NCI-H1930 (cell line): ENCODE results near the gene C3orf70.

Source experiments
- DNase-seq, 2 experiments: peaks; one replicate each; lab custom pipeline; 2025; lab: John Stamatoyannopoulos, UW

C3orf70 gene

DNA sequence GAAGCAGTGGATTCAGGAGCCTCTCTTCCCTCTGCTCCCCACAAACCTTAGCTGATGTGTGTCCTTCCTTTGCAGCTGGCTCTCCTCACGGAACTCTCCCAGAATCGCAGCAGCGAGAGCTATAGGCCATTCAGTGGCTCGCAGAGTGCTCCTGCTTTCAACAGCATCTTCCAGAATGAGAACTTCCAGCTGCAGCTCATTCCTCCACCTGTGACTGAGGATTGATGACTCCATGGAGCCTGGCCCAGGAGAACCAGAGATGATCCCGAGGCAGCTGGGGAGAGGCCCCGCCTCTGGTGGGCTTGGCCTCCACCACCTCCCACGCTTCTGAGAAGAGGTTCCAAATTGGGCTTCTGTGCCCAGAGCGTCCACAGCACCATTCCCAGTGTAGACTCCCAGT, 101.1 kb downstream of the C3orf70 start:
- DNase-seq: no peak

DNA sequence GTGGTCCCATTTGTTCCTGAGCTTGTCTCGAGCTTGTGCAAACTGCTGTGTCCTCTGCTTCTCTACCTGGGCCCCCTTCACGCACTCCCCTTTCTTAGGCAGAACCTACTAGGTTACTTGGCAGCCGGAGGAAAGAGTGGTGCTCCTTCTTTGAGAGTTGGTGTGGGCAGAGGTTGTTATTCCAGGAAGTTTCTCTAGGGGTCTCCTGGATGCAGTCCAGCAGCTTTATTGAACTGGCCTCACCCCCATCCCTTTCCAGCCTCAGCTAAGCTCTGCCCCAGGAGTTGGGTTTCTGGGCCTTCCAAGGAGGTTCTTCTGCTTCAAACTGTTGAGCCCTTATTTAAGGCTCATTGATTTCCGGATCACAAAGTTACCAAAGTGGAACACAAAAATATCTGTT, 103.2 kb downstream of the C3orf70 start:
- DNase-seq: no peak

DNA sequence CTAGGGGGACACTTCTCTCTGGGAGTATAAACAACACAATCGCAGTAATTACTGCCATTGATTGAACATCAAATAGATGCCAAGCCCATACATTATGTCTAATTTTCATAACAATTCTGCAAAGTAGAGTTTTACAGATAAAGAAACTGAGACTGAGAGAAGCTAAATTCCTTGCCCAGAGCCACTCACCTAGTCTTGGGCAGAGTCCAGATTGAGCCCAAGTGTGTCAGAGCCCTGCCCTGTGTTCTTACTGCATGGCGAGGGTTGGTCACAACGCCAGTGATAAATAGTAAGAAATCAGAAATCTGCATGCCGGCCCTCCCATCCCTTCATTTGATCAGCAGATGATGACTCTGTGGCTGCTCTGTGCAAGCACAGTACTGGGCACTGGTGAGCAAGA, 106.3 kb downstream of the C3orf70 start:
- DNase-seq: no peak

DNA sequence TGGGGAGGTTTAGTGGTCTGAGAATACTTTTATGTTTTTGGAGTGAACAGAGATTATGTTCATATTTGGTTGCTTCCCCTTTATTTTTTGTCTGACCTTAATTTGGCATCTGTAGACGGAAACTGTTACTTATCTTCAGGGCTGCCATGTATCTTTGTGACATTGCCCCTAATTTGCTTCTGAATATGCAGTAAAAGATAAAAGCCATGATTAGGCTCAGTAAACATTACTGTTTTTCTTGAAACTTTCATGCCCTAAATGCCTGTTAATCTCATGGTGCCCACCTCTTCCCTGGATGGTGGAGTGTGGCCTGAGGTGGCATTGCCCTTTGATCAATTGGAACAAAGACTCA, 106.7 kb downstream of the C3orf70 start:
- DNase-seq: no peak

DNA sequence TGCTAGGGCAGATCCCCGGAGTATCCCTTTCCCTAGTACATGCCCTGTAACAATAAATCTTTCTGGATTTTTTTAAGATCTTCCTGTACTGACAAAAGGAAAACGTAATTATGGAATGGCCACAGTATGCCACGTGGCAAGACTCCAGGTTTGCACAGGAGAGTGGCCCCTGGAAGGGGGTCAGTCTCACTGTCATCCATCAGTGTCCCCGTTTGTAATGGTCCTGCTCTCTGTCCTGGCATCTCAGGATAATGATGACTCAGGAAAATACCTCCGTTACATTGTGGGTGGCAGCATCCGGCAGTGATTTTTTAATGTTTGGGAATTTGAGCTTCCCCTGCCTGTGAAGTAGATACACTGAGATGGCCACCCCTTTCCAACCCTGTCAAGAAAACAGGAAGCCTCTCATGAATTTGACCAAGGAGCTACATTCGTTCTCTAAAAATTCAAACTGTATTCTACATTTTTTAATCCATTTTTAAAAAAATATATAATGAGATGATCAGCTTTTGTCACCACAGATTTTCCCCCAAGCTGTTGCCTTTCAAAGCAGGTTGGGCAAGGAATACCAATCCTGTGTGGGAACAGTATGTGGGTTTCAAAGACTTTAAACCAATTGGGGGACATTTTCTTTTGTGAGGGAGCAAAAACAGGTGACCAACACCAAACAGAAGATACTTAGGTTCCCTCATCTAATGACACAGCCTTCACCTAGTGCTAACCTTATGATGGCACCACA, 110.4 kb downstream of the C3orf70 start:
- no peak for DNase-seq

DNA sequence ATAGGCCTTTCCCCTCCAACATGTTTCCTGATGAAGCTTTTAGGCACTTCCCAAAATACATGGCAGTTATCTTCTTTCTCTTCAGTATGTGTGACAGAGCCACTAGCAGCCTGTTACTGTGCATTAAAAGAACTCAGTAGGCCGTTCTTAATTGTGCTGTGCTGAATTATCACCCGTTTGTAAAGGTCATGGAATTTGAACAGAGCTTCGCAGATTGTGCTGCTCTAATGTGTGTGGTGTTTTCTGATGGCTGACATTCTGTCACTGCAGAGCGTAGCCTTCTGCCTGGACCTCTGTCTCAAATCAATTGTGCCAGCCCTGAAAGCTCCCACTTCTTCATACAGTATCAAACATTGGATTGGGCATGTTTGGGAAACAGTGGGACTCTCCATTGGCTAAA, 111.3 kb downstream of the C3orf70 start:
- DNase-seq: no peak

DNA sequence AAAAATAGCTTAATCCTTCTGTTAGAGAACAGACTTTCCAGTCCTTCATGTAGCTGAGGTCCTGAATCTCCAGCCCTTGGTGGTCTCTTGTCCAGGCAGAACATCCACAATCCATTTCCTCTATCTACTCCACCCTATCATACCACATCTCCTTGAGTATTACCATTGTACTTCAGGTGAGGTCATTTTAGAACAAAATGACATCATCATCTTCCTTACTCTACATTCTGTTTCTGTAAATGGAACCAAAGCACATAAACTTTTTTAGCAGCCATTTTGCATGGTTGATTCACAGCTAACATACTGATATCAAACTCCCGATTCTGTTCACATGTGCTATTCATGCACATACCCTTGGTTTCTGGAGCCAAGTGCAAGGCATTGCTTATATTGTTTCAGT, 112.4 kb downstream of the C3orf70 start:
- DNase-seq: no peak

DNA sequence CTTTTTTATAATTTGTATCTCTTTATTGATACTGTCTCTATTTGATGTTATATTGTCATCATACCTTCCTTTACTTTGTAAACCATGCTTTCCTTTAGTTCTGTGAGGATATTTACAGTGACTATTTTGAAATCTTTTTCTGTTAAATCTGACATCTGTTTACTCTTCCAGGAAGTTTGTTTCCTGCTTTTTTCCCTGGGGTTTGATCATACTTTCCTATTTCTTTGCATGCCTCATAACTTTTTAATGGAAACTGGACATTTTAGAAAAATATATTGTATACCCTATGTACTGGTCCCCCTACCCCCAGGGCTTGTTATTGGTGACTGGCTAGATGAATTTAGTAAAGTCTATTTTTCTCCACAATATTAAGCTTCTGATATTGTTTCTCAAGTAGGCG, 115.1 kb downstream of the C3orf70 start:
- DNase-seq: no peak

DNA sequence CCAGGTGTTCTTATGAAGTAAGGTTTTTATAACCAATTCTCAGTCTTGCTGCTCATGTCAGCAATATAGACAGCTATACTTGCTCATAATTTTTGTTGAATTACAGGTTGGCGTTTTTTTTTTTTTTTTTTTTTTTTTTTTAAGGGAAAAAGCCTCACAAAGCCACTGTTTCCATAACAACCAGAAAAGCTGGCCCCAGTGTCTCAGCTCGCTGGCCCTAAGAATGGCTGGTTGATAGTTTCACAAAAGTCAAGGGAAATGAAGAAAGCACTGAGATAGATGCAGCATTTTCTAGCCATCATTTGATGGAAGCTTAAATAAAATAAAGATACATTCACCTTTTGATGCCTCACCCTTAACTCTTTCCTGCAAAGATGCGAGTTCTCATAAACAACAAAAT, 121.9 kb downstream of the C3orf70 start:
- no peak for DNase-seq

DNA sequence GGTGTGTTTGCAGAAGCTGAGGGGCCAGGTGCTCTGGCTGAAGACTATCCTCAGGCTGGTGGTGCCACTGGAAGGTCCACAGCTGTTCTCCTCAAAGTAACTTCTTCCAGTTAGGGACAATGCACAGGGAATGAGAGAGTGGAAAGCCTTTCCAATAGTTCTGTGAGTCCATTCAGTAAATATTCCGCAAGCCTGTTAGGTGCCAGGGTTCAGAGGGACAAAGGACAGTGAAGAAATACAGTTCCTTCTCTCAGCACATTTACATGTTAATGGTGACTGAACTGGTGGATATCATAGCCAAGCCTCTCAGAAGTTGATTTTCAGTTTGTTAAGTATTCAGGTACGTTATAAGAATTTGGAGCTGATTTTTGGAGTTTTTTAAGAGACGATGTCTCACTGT, 122.5 kb downstream of the C3orf70 start:
- DNase-seq: no peak

DNA sequence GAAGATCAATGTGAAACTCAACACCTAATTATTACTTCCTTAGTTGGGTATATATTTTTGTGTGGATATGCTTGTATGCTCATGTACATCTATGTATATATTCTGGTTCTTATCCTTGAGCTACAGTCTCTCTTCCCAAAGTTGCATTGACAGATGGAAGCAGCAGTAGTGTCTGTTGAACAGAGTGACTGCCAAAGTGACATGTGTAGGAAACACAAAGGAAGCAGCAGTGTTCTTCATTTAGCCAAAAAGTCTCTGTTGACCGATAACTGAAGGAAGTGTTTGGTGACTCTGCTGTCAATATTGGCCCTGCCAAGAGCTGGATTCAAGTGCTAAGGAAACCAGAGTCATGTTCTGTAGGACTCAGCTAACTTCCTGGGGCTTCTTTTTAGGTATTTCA, 123.8 kb downstream of the C3orf70 start:
- no peak for DNase-seq

DNA sequence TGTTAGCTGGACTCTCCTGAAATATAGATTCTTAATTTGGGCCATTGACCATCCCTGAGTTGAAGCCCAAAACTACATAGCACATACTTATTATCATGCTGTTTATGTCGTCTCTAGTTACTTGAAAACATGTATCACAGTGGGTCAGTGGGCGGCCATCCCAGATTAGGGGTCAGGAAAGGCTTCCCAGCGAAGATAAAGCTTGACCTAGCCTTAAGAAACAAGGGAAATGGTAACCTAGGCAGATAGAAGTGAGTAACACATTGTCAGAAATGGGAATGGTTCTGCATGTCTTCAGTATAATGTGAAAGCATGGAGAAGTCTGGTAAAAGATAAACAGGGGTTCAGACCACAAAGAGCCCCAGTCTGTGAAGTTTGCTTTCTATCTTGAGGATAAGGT, 124.7 kb downstream of the C3orf70 start:
- DNase-seq: no peak
